ENCODE measurements around the gene OXCT2.
"Not testable (repeated sequence)": the region's sequence is repeated elsewhere in the genome, so short reads cannot be mapped to it uniquely, and the experiment has no call there.

The OXCT2 gene

DNA sequence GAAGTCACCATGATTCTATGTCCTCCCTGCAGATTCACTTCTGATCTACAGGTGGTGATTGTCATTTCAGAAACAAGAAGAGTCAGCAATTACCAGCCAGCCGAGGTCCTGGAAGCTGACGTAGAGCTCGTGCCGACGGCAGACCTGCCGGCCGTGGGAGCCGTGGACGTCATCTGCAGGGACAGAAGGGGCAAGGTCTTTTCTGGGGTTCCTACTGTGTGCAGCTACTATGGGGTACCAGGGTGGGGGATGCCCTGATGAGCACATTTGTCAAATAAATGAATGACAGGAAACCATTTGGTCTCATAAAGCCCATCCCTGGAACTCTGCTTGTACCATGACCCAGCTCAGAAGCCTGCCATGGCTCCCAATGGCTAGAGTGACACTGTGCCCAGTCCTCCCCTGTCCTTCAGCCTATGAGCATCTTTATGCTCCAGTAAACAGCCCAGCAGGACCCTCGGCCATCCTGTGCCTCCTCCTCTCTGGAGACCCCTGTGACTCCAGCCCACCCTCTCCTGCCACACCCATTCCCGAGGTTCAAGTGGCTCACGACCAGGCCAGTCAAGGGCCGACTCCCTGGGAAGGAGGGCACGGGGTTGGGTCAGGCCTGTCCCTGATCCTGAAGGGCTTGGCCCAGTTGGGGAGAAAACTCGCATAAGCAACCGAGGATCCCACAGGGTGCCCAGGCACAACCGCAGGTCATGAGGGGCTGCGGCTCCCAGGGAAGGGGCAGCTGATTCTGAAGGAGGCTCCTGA lies 7.4 kb downstream of the OXCT2 start:
- in situ Hi-C loops (cut with HindIII; ENCODE audit: low sequenced_read_pairs) = not testable (repeated sequence)

GRCh38 chr1:39762550-39763540 lies 8.3 kb downstream of the OXCT2 start:
- in situ Hi-C loops (cut with HindIII; ENCODE audit: low sequenced_read_pairs) = no loop called here

DNA sequence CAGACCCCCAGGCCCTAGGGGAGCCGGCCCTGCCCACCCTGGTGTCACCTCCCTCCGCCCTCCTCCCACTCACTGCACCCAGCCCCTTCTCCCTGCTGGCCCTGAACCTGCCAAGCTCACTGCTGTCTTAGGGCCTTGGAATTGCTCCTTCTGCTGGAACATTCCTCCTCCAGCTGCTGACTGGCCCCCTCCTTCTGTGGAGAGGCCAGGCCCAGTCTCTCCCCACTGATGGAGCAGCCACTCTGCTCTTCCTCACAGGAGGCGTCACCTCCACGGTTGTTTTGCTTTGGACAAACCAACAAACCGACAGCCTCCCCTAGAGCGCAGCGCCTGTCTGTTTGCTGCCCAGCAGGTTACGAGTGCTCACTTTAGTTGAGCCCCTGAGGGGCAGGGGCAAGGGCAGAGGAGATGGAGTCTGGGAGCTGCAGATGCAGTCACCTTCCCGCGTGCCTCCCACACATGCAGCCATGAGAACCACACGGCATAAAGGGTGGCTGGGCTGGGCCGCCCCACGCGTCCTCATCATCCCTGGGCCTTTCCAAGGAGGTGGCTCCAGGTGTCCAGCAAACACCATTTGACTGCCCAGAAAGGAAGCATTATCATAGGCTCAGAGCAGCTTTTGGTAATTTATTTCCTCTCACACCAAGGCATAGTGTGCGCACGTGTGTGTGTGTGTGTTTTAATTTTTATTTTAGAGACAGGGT lies 9.4 kb downstream of the OXCT2 start:
- in situ Hi-C loops (cut with HindIII; ENCODE audit: low sequenced_read_pairs) = no loop called here

GRCh38 chr1:39761016-39761415 lies 10.1 kb downstream of the OXCT2 start:
- in situ Hi-C loops (cut with HindIII; ENCODE audit: low sequenced_read_pairs) = no loop called here

DNA sequence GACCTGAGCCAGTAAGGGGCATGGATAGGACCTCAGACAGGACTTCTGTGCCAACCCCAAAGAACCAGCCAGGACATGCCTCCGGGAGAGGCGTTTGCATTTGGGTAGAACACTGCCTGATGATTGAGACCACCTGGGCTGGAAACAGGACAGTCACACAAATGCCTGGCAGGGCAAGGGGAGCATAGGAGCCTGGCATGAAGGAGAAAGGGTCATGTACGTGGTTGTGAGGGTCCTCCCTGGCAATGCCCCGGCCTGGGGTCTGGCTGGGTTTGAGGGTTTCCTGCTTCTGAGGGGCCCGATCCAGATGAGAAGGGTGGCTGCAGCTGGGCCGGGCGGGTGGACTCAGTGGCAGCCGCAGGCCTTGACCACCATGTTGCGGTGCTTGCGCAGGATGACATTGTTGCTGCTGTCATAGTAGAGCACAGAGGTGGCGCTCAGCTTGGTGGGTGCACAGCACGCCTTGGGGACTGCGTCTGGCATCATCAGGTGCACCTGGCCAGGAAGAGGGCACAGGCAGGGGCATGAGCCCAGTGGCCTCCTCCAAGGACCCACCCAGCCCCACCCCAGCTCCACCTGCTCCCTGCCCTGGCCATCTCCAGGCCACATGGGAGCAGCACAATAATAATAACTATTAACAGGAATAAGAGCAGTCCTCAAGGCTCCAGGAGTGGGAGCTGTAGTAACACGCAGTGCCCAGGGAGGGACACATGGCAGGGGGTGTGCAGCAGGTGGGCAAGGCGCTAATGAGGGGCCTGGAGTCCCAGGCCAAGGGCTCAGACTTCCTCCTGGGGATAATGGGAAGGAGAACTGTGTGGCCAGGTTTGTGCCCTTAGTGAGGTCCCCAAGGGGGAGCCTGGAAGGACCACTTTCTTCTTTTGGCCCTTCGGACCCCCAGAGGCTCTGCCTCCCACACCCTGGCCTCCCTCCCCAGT lies 10.8 kb downstream of the OXCT2 start:
- in situ Hi-C loops (cut with HindIII; ENCODE audit: low sequenced_read_pairs) = no loop called here

DNA sequence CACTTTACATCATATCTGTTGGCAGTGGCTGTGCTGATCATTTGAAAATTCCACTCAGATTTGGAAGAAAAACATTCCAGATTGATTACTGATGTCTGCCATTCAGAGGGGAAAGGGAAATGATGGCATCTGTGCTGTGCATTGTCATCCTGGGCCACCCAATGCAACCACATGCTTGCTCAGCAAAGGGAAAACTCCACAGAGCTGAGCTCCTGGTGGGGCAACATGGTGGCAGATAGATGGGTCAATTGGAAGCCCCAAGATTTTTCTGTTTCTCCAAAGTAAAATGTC lies 11.8 kb downstream of the OXCT2 start:
- in situ Hi-C loops (cut with HindIII; ENCODE audit: low sequenced_read_pairs) = no loop called here

- in situ Hi-C loops (cut with HindIII; ENCODE audit: low sequenced_read_pairs) = no loop called here
These were observed 12.4 kb downstream of the OXCT2 start for GRCh38 chr1:39758556-39759435.

GRCh38 chr1:39757501-39757900 lies 13.6 kb downstream of the OXCT2 start:
- in situ Hi-C loops (cut with HindIII; ENCODE audit: low sequenced_read_pairs) = no loop called here

DNA sequence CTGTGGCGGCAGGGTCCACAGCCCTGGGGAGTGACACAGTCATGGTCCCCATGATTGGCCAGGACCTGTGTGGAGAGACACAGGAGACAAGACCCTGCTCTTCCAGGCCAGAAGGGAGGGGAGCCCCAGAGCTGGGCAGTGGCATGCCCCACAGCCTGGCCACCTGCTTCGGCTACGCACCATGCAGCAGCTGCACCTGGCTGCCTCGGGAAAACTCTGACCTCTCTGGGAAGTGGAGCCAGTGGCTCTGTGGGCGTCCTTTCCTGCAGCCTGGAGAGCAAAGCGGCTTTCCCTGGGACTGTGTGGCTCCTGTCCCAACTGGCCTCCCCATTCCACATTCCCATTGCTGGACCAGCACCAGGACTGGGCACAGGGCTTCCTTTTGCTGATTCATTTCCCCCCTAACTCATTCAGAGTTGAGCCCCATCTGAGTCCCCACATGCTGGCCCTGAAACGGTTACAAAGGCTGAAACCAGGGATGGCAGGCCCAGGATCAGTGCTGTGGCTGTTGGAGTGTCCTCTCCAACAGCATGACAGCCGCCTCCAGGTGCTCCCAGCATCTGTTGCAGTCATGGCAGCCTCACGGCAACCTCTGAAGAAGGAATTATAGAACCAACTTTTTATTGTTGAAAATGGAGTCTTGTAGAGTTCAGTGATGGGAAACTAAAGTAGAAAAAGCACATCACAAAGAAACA lies 15.0 kb downstream of the OXCT2 start:
- in situ Hi-C loops (cut with HindIII; ENCODE audit: low sequenced_read_pairs) = no loop called here

- in situ Hi-C loops (cut with HindIII; ENCODE audit: low sequenced_read_pairs) = no loop called here
These were observed 16.1 kb downstream of the OXCT2 start for GRCh38 chr1:39754906-39755504.

GRCh38 chr1:39754026-39754570 lies 17.1 kb downstream of the OXCT2 start:
- in situ Hi-C loops (cut with HindIII; ENCODE audit: low sequenced_read_pairs) = no loop called here

DNA sequence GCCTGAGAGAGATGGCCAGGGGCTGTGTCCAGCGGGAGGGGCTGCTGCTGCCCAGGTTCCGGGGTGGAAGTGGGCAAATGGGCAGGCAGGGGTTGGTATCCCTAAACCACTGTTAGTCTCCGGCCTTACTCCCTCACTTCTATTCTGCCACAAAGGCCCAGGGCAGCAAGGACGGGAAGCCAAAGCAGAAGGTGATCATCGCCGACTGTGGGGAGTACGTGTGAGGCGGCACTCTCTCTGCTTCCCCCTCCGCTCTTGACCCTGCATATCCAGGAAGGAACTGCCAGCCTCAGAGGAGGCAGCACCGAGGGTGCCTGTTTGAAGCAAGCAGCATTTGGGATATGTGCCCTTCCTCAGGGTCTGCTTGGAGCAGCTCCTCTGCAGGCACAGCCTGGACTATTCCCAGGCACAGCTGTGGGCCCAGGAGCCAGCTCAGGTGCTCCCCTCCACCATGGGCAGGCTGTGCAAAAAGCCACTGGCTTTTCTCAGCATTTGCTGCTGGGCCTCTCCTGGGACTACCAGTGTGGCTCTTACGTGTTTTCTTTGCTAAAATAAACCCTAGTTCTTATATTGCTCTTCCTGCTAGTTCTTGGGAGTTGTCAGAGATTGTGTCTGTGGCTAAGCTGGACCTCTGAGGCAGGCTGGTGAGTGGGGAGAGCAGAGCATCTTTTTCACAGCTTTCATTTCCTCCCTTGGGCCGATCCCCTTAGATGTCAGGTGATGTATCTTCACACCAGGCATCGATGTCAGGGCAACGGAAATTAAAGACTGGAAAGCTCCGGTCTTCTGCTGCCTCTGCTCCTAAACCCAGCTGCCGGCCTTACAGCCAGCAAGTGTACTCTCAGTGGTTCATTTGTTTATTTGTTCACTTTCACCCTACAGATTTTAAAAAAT lies 17.8 kb downstream of the OXCT2 start:
- in situ Hi-C loops (cut with HindIII; ENCODE audit: low sequenced_read_pairs) = no loop called here

DNA sequence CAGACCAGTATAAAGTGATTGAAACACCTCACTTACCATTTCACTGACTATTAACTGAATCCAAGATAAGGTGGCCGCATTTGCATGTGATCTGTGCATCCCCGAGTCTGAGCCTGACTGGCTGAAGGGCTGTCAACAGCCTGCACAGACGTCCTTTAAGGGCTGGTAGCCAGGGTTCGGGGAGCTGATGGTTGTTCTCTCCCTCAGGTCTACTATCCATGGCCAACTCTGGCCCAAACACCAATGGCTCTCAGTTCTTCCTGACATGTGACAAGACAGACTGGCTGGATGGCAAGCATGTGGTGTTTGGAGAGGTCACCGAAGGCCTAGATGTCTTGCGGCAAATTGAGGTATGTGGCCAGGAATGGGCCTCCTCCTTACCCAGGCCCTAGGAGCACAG lies 18.4 kb downstream of the OXCT2 start:
- in situ Hi-C loops (cut with HindIII; ENCODE audit: low sequenced_read_pairs) = no loop called here

DNA sequence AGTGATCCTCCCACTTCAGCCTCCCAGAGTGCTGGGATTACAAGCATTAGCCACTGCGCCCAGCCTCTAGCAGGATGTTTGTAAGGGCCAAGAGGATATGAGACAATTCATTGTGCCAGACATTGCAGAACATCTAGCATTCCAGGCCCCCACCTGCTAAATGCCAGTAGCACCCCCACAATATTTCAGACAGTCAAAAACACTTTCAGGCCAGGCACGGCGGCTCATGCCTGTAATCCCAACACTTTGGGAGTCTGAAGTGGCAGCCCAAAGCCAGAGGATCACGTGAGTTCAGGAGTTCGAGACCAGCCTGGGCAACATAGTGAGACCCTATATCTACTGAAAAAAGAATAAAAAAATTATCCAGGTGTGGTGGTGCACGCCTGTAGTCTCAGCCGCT lies 19.6 kb downstream of the OXCT2 start:
- in situ Hi-C loops (cut with HindIII; ENCODE audit: low sequenced_read_pairs) = no loop called here

- in situ Hi-C loops (cut with HindIII; ENCODE audit: low sequenced_read_pairs) = no loop called here
These were observed 26.0 kb downstream of the OXCT2 start for GRCh38 chr1:39745016-39745670.

- in situ Hi-C loops (cut with HindIII; ENCODE audit: low sequenced_read_pairs) = loop anchor here (10.0 kb wide), 2 partner anchors 56 to 196 kb away; no protein-coding TSS in a partner anchor
These were observed 32.4 kb downstream of the OXCT2 start, which contains the start of gene PPIE for GRCh38 chr1:39738622-39739366. Gene PPIE, plus strand, starts transcription at chr1:39738882. Its CDS starts 19 bp downstream, at chr1:39738901.

Data from endothelial cell of hepatic sinusoid (primary cell).